Activated T-helper 1 cell treated with anti-CD3 and anti-CD28 coated beads, Interleukin-12 subunit alpha, Interleukin-12 subunit beta, Interleukin-2, Interleukin-4 antibody, amounts not matched to agents 30 ng/mL and 10 ng/mL and 1 ng/mL, durations not matched to agents 14 hours and 24 hours and 36 hours (primary cell): ENCODE measurements around the gene DSG3. TPM values are rescaled to one million over a fixed set of nuclear protein-coding genes. Genes with fewer than 3 reads are reported as not detected.
A peak's percentile ranks its signal among the peaks of the same experiment; 100 is the strongest.
"Not testable (repeated sequence)": the region's sequence is repeated elsewhere in the genome, so short reads cannot be mapped to it uniquely, and the experiment has no call there.

Experiments
- DNase-seq: peaks from one replicate; pipeline ENCODE4 v3.0.0; 2021; ENCODE audit warnings: low spot score
- H3K27ac Mint-ChIP-seq: one replicate; pipeline ENCODE4 v1.8.0; 2021; ENCODE audit warnings: mild to moderate bottlenecking, mixed read lengths
- H3K27me3 Mint-ChIP-seq: one replicate; pipeline ENCODE4 v1.8.0; 2022; ENCODE audit warnings: mild to moderate bottlenecking, moderate library complexity, mixed read lengths; ENCODE audit not compliant: insufficient read depth
- H3K36me3 Mint-ChIP-seq: one replicate; pipeline ENCODE4 v1.8.0; 2021; ENCODE audit warnings: low read depth, mixed read lengths
- H3K4me1 Mint-ChIP-seq: one replicate; pipeline ENCODE4 v1.8.0; 2021; ENCODE audit warnings: low read depth, mixed read lengths
- H3K4me3 Mint-ChIP-seq: one replicate; pipeline ENCODE4 v1.8.0; 2021; ENCODE audit warnings: mild to moderate bottlenecking, moderate library complexity, mixed read lengths
- H3K9me3 Mint-ChIP-seq: one replicate; pipeline ENCODE4 v1.8.0; 2021; ENCODE audit warnings: mixed read lengths
- intact Hi-C: fragments of 100-400 bp; cut with micrococcal nuclease; formaldehyde crosslinking; loops from one replicate; pipeline ENCODE4 v1.15.1; 2024
- total RNA-seq: library from RNA; stranded (reverse); gene quantifications from 2 replicates; pipeline ENCODE4 v1.2.3, GENCODE V29; 2022

DSG3 gene
- total RNA-seq, 1 donor from 2014 or later: not detected

GRCh38 chr18:31486165-31486564, 38.6 kb downstream of the DSG3 start:
- H3K36me3 Mint-ChIP-seq: no peaks in the 10 kb centered on the region
- no peaks in the 10 kb centered on the region for H3K4me1 Mint-ChIP-seq
- no peak for DNase-seq
- peaks cover 2% of the 10 kb centered on the region for H3K27me3 Mint-ChIP-seq
- H3K9me3 Mint-ChIP-seq: no peaks in the 10 kb centered on the region
- H3K27ac Mint-ChIP-seq: no peak overlapping the region
- no peak overlapping the region for H3K4me3 Mint-ChIP-seq
- intact Hi-C loops: no loop called here

GRCh38 chr18:31487246-31488015, 39.9 kb downstream of the DSG3 start:
- Mint-ChIP-seq H3K4me3 (no peak overlapping the region), H3K27me3 (peaks cover 2% of the 10 kb centered on the region), H3K9me3 (no peaks in the 10 kb centered on the region), H3K36me3 (no peaks in the 10 kb centered on the region), H3K27ac (no peak overlapping the region), H3K4me1 (no peaks in the 10 kb centered on the region)
- no peak for DNase-seq
- intact Hi-C loops: no loop called here

GRCh38 chr18:31489311-31489710, 41.8 kb downstream of the DSG3 start:
- Mint-ChIP-seq H3K36me3 (no peaks in the 10 kb centered on the region), H3K27ac (peak overlapping the region; percentile 3), H3K4me1 (no peaks in the 10 kb centered on the region), H3K27me3 (peaks cover 6% of the 10 kb centered on the region), H3K9me3 (no peaks in the 10 kb centered on the region), H3K4me3 (no peak overlapping the region)
- no peak for DNase-seq
- intact Hi-C loops: no loop called here

GRCh38 chr18:31490387-31490786, 42.8 kb downstream of the DSG3 start:
- H3K27ac Mint-ChIP-seq: no peak overlapping the region
- intact Hi-C loops: no loop called here

GRCh38 chr18:31490833-31491232, 43.3 kb downstream of the DSG3 start:
- DNase-seq: no peak
- intact Hi-C loops: no loop called here
- Mint-ChIP-seq H3K4me1 (no peaks in the 10 kb centered on the region), H3K27me3 (peaks cover 8% of the 10 kb centered on the region), H3K27ac (no peak overlapping the region), H3K4me3 (no peak overlapping the region), H3K9me3 (no peaks in the 10 kb centered on the region), H3K36me3 (no peaks in the 10 kb centered on the region)

More at GRCh38 chr18:31490387-31490786, 42.8 kb downstream of the DSG3 start:
- Mint-ChIP-seq H3K36me3 (no peaks in the 10 kb centered on the region), H3K4me3 (no peak overlapping the region), H3K27me3 (peaks cover 8% of the 10 kb centered on the region), H3K9me3 (no peaks in the 10 kb centered on the region), H3K4me1 (no peaks in the 10 kb centered on the region)
- DNase-seq: no peak

- intact Hi-C loops: no loop called here
- no peak overlapping the region for H3K4me3 Mint-ChIP-seq
- peaks cover 14% of the 10 kb centered on the region for H3K27me3 Mint-ChIP-seq
Measured at GRCh38 chr18:31491586-31491985, 44.0 kb downstream of the DSG3 start.

GRCh38 chr18:31492671-31493070, 45.1 kb downstream of the DSG3 start:
- no peaks in the 10 kb centered on the region for H3K36me3 Mint-ChIP-seq
- no peak overlapping the region for H3K27ac Mint-ChIP-seq
- H3K9me3 Mint-ChIP-seq: no peaks in the 10 kb centered on the region
- peaks cover 23% of the 10 kb centered on the region for H3K27me3 Mint-ChIP-seq
- no peak for DNase-seq
- H3K4me3 Mint-ChIP-seq: no peak overlapping the region
- H3K4me1 Mint-ChIP-seq: no peaks in the 10 kb centered on the region
- intact Hi-C loops: no loop called here

More at GRCh38 chr18:31491586-31491985, 44.0 kb downstream of the DSG3 start:
- no peak for DNase-seq
- Mint-ChIP-seq H3K4me1 (no peaks in the 10 kb centered on the region), H3K9me3 (no peaks in the 10 kb centered on the region), H3K36me3 (no peaks in the 10 kb centered on the region), H3K27ac (no peak overlapping the region)

GRCh38 chr18:31493171-31493570, 45.6 kb downstream of the DSG3 start:
- Mint-ChIP-seq H3K9me3 (no peaks in the 10 kb centered on the region), H3K4me3 (no peak overlapping the region), H3K27ac (no peak overlapping the region), H3K4me1 (no peaks in the 10 kb centered on the region), H3K27me3 (peaks cover 23% of the 10 kb centered on the region), H3K36me3 (no peaks in the 10 kb centered on the region)
- DNase-seq: no peak
- intact Hi-C loops: no loop called here

GRCh38 chr18:31493941-31494340, 46.4 kb downstream of the DSG3 start:
- Mint-ChIP-seq H3K27me3 (peaks cover 29% of the 10 kb centered on the region), H3K36me3 (no peaks in the 10 kb centered on the region), H3K9me3 (no peaks in the 10 kb centered on the region), H3K4me1 (no peaks in the 10 kb centered on the region), H3K27ac (no peak overlapping the region), H3K4me3 (no peak overlapping the region)
- intact Hi-C loops: no loop called here
- DNase-seq: no peak

GRCh38 chr18:31494705-31495244, 47.2 kb downstream of the DSG3 start:
- H3K36me3 Mint-ChIP-seq, H3K4me3 Mint-ChIP-seq, DNase-seq, H3K27ac Mint-ChIP-seq, H3K9me3 Mint-ChIP-seq, intact Hi-C loops, H3K4me1 Mint-ChIP-seq: not testable (repeated sequence)
- peaks cover 35% of the 10 kb centered on the region for H3K27me3 Mint-ChIP-seq

GRCh38 chr18:31497404-31497835, 49.9 kb downstream of the DSG3 start:
- Mint-ChIP-seq H3K27me3 (peaks cover 41% of the 10 kb centered on the region), H3K27ac (no peak overlapping the region), H3K36me3 (no peaks in the 10 kb centered on the region), H3K4me3 (no peak overlapping the region), H3K4me1 (no peaks in the 10 kb centered on the region), H3K9me3 (no peaks in the 10 kb centered on the region)
- DNase-seq: no peak
- intact Hi-C loops: no loop called here

- no peaks in the 10 kb centered on the region for H3K36me3 Mint-ChIP-seq
- no peaks in the 10 kb centered on the region for H3K4me1 Mint-ChIP-seq
- DNase-seq: no peak
- H3K4me3 Mint-ChIP-seq: peak within 1 kb of the TSS; percentile 75
- H3K27me3 Mint-ChIP-seq: peaks cover 41% of the 10 kb centered on the region
- intact Hi-C loops: no loop called here
- H3K9me3 Mint-ChIP-seq: no peaks in the 10 kb centered on the region
- no peak within 1 kb of the TSS for H3K27ac Mint-ChIP-seq
Measured at GRCh38 chr18:31497836-31498573, 50.5 kb downstream of the DSG3 start, which contains the start of gene DSG2. Gene DSG2 (plus strand): TSS chr18:31498177. CDS start chr18:31498252, 75 bp downstream.
